ENCODE data around the gene TERF2IP.
A peak's percentile ranks its signal among the peaks of the same experiment; 100 is the strongest.

The TERF2IP gene, protein sequence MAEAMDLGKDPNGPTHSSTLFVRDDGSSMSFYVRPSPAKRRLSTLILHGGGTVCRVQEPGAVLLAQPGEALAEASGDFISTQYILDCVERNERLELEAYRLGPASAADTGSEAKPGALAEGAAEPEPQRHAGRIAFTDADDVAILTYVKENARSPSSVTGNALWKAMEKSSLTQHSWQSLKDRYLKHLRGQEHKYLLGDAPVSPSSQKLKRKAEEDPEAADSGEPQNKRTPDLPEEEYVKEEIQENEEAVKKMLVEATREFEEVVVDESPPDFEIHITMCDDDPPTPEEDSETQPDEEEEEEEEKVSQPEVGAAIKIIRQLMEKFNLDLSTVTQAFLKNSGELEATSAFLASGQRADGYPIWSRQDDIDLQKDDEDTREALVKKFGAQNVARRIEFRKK

DNA sequence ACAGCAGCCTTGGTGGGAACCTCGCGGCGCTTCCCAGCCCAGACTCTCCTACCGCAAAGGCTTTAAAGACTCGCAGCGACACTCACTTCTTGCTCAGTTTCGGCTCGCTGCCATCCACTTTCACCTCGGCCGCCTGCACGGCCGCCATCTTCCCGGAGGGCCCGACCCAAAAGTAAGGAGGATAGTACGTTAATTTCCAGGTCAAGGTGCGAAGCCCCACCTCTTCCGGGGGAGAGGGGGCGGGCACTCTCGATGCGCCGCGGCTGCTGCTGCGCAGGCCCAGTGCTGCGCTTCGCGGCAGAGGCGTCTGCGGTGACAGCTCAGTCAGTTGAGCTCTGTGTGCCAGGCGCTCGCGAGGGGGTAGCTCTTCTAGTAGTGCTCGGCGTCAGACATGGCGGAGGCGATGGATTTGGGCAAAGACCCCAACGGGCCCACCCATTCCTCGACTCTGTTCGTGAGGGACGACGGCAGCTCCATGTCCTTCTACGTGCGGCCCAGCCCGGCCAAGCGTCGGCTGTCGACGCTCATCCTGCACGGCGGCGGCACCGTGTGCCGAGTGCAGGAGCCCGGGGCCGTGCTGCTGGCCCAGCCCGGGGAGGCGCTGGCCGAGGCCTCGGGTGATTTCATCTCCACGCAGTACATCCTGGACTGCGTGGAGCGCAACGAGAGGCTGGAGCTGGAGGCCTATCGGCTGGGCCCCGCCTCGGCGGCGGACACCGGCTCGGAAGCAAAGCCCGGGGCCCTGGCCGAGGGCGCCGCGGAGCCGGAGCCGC is at the start of gene TERF2IP, which contains the start of gene KARS1:
TERF2IP (plus strand) TSS at position 282 of the 773 bp plus-strand sequence; CDS start at position 392, 110 bp downstream.
KARS1 (minus strand) TSS at position 174 of the 773 bp plus-strand sequence; CDS start at position 148, 26 bp downstream.
- DNase-seq, result peak; percentile 81

DNA sequence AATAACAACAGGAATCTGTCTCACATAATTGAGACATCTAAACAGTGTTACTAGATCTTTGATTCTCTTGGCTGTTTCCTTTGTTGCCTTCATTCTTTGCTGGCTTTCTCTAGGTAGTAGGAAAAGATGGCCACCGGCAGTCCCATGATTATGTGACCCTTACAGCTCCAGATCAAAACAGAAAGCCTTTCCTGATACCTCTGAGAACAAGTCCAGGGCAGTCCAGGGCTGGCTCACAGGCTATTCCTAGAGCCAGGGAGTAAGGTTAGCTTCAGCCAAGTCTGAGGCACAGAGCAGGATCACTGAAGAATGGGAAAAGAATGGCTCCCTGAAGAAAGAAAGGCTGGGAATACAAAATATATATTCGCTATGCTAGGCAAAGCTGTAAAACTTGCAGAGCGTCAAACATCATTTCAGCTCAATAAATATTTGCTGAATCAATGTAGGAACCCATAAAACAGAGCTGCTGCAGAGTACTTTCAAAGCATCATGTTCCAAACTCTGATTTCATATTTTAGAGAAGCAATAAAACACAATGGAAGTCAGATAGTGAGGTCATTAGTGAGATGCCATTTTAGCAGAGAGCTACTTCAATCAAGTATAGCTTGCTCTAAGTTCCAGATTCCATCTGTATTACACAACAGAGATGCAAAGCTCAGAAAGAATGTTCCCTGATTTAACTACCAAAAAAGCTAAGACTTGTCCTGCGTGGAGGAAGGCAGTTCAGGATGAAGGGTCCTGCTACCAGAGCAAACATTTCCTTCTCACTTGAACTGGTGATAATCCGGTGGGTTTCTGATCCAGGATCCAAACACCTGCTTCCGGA is 47.9 kb upstream of the TERF2IP start:
- no peak for DNase-seq

DNA sequence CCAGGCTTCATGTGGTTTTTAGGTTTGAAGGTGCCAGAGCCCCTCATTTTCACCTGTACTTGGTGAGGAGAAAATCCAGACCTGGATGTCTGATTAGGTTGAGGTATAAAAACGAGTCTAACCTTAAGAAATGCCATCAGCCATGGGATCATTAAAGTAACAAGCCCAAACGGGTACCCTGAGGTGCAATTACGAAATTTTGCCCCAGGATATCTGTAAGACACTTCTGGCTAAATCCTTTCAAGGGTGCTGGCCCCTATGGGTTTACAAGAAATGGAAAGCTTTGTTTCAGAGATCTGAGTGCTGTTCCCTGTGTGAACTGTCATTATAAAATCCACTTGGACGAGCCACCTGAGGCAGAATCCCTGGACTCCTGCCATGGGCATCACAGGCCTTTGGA is 44.3 kb upstream of the TERF2IP start:
- DNase-seq, result no peak

DNA sequence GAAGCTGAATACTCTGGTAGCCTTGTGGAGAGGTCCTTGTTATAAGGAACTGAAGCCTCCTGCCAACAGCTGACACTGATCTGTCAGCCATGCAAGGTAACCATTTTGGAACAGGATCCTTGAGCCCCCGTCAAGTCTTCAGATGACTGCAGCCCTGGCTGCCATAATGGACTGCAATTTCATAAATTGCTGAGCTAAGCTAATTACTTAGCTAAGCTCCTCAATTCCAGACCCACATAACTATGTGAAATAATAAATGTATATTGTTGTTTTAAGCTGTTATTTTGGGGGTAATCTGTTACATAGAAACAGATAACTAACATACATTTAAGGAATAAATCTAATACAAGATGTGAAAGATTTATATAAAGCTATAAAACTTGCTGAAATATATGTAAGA is 41.1 kb upstream of the TERF2IP start:
- DNase-seq, result no peak

DNA sequence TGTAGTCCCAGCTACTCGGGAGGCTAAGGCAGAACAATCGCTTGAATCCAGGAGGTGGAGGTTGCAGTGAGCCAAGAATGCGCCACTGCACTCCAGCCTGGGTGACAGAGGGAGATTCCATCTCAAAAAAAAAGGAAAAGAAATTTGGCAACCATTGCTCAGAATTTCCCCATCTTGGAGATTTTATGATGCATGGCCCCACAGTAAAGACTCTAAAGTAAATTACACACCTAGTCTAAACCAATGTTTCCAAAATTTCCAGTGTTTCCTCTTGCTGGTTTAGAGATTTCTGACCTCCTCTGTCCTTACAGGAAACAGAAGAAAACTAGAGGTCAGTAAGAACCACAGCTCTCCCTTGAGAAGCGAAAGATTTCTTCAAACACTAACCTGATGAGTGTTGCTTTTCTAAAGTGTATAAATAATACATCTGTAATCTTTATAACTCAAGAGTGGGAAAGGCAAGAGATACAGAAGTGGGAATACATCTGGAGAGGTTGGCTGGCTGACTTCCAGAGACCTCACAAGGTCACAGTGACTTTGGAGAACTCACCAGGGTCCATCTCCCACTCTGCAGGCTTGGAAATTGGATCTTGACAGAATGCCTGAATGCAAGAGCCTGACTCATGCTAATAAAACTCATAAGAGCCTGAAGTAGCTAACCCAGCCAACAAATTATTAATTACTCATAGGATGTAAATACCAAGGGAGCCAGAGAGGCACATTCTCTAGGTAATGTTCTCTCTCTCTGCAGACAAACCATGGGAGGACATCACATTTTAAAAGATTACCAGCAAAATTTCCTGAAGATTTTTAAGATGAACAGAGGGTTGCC is 33.3 kb upstream of the TERF2IP start:
- no peak for DNase-seq

DNA sequence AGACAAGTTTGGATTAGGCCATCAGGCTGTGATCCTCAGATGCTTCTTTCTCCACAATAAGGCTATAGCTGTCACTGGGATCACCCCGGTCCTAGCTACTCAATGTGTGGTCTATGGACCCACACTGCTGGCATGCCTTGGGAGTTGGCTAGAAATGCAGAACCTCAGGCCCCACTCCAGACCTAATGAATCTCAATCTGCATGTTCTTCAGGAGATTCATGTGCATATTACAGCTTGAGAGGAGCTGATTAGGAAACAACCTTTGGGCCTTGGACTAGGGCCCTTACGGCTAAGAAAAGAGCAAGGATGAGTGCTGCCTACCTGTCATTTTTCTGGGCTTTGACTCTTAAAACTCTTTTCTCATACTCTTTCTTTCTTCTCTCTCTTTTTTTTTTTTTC is 32.0 kb upstream of the TERF2IP start:
- DNase-seq, result no peak

DNA sequence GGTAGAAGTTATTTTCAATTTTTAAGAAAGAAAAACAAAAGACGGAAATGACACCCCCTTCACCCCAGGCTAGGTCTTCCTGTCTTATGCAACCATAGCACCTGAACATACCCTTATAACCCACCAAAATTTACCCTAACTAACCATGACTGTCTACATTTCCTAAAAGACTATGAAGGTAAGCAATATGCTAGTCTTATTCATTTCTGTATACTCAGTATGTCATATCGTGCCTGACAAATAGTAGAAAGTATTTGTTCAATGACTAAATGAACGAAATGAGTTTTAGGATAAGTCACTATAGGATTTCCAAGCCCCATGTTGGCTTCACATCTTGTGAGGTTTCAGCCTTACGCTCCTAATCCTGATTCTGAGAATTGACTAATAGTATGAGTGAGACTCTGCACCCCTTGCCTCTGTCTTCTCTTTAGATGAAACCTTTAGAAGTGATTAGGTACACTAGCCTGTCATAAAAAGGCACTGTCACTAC is 31.0 kb upstream of the TERF2IP start:
- no peak for DNase-seq

DNA sequence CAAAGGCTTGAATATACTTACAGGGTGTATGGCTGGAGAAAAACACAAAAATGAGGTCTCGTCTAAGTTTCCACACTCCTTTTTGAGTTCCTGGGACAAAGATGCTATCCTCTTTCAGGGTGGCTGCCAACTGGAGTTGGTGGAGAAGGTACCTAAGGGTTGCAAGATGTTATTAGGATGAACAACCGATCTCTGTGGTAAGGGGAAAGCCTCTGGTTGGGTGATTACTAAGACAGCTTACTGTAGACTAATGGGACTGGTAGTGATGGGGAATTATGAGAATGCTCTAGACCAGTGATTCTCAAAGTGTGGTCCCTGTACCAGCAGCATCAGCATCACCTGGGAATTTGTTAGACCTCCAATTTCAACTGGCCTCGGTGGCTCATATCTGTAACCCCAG is 30.5 kb upstream of the TERF2IP start:
- no peak for DNase-seq

DNA sequence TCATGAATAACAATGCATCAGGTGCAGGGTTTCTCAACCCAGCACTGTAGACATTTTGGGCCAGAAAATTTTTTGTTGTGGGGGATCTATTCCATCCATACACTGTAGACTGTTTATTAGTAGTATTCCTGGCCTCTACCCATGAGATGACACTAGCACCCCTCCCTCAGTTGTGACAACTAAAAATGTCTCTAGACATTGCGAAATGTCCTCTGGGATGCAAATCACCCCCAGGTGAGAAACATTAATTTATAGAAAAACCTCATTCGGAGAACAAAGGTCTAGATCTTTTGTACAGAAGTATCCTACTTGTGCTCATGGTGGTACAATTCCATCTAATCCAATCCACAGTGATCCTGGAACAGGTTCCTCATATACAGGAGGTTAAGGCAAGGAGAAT is 28.8 kb upstream of the TERF2IP start:
- DNase-seq, result no peak

DNA sequence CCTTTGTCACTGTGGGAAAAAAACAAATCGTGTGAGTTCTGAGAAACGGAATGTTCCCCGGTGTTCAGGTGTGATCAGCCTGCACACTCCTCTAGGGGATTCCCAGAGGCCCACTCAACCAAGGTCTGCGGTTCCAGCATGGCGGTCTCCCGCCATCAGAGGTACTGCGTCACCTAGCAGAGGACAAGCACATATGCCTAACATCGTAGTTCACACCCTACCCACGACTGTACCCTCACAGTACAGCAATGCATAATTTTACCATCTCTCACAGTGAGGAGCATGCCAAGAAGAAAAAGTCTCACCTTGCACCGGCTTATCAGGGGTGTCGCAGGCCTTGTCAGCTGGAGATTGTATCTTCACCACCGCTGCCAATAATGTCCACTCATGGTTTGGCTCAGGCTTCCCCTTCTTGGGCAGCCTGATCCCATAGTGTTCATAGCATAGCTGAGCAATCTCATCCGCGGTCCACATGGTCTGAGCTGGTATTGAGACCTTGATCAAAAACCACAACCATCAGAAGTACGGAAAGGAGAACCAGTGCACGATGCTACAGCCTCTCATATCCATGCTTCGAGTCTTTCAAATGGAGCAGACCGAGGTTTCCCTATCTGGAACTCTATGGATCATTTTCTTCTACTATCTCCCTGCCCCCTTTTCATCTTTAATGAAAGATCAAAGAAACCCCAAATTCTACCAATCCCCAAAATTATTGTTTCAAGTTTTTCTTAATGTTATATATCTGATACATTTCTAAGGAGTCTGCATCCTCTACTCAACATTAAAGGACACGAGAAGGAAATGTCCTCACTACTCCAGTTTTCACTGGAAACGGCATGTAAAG is 27.0 kb upstream of the TERF2IP start:
- no peak for DNase-seq

DNA sequence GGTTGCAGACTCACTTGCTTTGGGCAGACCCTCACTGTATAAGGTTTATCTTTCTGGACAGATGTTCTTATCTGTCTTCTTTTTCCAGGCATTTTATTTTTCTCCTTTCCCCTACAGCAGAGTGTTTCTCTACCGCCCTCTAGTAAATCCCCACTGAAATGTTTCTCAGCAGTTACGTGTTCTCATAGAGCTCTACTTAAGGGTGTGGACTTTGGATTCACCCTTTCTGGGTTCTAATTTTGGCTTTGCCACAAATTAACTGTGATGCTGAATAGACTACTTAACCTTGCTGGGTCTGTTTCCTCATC is 26.4 kb upstream of the TERF2IP start:
- no peak for DNase-seq

DNA sequence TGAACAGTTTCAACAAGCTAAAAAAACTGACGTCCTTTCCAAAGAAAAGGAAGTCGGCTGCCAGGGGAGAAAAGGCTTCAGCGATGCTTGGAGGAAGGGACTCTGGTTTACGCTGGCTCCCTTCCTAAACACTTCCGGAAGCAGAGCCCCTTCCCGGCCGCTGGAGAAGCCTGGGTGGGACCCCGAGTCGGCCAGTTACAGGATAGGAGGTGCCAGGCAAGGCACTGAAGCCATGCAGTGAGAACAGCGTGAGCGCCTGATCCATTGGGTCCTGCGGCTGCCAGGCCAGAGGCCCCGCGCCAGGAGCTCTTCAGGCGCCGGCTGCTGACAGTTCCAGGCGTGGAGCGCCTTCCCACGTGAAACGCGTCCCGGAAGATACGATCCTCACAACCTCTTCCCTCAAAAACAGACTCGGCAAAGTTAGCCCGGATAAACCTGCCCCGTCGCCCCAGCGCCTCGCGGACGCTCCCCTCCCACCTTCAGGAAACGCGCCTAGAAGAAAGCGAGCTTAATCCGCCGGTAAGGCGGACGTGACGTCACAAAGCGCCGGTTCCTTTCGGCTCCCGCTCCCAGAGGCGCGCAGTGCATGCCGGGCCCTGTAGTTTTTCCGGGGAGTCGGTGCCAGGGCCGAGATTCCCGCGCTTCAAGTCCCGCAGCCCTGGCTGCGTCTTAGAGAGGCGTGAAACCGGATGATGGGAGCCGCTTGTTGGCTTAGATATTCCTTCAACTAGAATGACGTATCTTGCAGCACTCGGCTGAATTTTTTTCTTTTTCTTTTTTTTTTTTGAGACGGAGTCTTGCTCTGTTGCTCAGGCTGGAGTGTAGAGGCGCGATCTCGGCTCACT is 24.6 kb upstream of the TERF2IP start, which contains the start of gene ADAT1:
ADAT1 (minus strand) TSS at position 521 of the 845 bp plus-strand sequence. CDS start 2,482 bp downstream, outside the sequence.
- DNase-seq, result peak; percentile 92

DNA sequence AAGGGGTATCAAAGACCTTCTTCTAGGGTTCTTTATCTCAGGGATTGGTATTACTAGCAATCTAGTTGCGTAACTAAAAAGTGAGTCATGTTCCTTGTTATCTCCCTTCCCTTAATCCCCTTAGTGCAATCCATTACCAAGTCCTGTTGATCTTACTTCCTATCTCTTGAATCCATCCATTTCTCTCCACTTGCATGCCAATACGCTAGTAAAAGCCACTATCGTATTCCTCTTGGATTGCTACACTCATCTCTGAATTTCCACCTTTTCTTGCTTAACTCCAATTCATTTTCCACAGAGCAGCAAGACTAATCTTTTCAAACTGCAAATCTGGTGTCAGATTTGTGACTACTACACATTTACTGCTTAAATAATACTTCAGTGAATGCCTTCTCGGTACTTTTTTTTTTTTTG is 22.6 kb upstream of the TERF2IP start:
- DNase-seq, result no peak

DNA sequence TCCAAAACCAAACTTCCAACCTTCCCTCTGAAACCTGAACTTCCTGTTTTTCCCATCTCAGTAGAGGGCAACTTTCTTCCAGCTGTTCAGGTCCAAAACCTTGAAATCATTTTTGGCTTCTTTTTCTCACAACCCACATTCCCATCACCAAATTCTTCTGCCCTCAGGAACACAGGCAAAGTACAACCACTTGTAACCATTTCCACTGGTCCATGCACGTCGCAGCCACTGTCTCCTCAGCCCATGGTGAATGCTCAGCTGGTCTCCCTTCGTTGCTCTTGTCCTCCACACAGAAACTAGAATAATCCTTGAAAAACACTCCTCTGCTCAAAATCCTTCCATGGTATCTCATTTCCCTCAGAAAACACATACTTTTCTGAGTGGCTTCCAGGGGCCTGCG is 20.8 kb upstream of the TERF2IP start:
- no peak for DNase-seq

DNA sequence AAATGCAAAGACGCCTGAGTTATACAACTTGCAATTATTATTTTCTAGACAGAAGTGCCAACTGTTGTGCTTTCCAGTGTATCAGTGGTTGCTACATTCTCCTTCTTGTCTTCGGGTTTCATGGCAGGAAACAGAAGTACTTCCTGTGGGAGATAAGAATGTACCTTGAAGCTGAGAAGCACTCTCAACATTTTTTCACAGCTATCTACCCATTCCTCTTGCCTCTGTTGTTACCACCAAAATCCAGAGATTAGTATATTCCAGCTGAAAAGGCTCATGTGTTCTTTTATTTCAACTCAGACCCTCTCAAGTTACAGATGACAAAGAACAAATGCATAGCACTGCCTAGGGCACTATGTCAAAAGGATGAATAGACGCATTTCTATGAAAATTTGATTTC is 19.7 kb upstream of the TERF2IP start:
- DNase-seq, result no peak

DNA sequence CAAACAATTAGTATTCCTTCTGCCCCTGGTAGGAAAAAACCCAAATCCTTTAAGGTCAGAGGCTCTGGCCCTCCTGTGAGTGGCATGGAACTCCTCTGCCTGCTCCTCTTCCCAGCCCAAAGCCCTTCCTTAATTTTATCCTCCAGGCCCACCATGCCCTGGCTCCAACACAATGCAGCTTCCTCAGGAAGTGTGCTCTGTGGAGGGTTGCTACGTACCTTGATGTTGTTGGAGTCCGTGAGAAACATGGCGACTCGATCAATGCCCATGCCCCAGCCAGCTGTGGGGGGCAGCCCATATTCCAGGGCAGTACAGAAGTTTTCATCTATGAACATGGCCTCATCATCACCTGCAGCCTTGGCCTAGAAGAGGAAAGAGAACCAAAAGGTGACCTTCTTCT is 19.2 kb upstream of the TERF2IP start:
- no peak for DNase-seq

DNA sequence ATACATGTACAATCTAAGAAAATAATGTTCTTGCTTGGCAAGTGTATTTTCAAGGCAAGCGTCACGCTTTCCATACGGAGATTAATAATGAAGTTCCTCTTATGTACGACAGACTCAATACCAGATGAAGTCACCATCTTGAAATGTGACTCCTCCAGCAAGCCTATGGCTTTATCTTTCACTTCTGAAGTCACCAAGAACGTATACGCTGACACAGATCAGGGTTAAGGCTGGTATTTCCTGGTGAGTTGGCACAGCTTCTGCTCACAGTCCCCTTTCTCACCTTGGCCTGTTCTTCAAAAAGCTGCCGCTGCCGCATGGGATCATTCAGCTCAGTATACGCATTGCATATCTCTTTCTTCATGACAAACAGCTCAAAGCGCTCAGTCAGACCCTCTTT is 18.4 kb upstream of the TERF2IP start:
- DNase-seq, result no peak

DNA sequence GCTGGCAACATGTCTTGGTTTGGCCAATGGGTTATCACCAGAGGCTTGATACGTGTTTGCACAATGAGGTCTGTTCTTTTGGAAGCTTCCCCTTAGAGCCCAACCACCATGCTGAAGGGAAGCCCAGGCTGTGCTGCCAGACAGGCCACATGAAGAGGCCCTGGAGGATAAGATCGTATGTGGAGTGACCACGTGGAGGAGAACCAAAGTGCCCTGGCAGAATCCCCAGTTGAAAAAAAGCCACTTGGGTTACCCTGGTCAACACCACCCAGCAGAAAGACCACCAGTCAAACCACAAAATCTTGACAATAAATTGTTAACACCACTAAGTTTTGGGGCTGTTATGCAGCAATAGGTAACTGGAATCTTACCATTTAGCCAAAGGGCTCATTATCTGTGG is 17.5 kb upstream of the TERF2IP start:
- no peak for DNase-seq

DNA sequence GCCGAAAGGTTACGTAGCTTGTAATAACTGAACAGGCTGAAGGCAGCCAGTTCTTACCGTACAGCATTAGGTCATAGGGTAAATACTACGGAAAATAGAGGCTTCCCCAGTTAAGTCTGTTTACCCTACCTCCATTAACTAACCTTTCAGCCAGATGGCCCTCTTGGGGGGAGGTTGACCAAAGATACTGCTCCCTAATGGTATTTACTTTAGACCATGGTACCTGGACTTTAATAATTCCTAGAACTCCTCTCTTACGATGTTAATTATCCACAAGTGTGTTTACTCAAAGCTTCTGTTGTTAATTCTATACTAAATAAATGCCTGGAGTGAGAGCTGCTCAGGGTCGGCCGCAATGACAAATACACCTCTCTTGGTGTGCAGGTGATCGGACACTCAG is 14.7 kb upstream of the TERF2IP start:
- DNase-seq, result no peak

DNA sequence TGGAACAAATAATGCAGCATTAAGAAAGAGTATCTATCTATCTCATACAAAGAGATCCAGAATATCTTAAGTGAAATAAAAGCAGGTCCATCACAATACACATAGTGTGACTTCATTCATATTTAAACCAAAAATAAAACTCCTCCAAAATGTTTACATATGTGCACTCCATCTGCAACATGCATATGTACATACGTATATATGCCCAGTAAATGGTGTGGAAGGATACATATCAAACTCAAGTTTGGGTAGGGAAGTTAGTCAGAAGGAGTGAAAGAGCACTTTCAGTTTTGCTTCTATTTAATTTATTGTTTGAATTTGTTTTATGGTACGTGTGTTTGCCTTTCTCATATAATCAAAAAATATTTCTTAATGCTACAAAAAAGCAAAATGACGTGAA is 12.5 kb upstream of the TERF2IP start:
- no peak for DNase-seq

Measured in NCI-H446 treated with DMSO at 0.1 percent for 48 hours (cell line).